ENCODE data around the gene TTC23.
A peak's percentile ranks its signal among the peaks of the same experiment; 100 is the strongest.

The TTC23 gene, protein sequence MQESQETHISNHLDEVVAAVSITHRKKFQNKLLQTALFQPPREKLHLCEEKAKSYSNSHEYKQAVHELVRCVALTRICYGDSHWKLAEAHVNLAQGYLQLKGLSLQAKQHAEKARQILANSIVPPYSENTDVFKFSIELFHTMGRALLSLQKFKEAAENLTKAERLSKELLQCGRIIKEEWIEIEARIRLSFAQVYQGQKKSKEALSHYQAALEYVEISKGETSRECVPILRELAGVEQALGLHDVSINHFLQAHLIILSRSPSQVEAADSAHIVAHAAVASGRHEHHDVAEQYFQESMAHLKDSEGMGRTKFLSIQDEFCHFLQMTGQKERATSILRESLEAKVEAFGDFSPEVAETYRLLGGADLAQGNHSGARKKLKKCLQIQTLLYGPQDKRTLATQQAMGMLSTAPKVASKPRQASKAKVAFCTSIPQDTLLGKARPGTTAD

DNA sequence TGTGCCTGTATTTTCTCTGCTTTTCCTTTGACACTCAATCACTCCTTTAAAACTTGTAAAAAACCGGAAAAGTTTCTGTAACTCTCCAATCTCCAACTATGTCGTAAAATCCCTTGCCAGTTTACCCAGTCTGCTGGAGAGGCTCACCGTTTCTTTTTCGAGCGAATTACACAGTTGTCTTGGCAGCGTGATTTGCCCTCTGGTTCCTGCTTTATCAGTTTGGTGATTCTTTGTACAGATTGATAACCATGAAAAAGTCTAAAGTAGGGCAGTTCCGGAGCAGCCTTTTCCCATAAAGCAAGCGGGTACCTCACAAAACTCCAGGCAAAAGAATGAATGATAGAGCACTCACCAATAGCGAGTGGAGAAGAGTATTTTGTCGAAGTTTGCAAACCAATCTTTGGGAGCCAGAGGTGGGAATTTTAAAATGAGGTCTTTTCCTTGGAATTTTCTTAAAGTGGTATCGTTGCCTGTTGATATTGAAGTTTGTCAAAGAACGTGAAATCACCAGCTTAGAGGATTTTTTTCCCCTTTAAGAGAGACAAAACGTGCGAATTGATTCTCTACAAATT, at the start of gene TTC23:
Gene TTC23 (minus strand): TSS at position 312 of the 572 bp plus-strand sequence. CDS start 20,869 bp downstream, outside the sequence.
- DNase-seq (ENCODE audit: low read depth), result no peak

- no peak for DNase-seq (ENCODE audit: low read depth)
These were observed 47.0 kb upstream of the TTC23 start for GRCh38 chr15:99296386-99296785.

GRCh38 chr15:99295840-99296239, 46.5 kb upstream of the TTC23 start:
- DNase-seq (ENCODE audit: low read depth), result no peak

DNA sequence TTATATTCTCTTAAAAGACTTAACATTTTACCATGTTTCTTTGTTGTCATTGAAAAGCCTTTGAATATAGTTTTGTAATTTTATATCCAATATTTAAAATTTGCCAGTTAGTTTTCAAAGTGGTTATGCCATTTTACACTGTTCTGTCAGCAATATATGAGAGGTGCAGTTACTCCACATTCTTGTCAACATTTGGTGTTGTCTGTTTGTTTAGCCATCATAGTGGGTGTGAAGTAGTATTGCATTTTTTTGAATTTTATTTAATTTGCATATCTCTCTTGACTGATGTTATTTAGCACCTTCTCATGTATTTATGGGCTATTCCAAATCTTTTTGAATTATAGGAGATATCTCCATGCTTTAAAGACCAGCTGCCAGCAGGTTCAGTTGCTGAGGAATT, 42.3 kb upstream of the TTC23 start:
- no peak for DNase-seq (ENCODE audit: low read depth)

DNA sequence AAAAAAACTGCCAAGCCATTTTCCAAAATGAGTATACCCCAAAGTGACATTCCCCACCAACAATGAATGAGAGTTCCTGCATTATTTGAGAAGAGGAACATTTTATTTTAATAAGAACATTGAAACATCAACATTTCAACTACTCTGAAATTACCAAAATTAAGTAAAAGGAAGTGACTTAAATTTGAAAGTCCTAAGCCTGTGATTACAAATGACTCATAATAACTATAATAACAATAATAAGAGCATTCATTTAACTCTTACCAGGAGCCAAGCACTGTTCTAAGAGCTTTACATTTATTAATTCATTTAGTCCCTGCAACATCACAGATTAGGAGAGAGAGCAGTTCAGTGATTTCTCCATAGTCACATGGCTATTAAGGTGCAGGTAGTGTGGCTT, 34.3 kb upstream of the TTC23 start:
- DNase-seq (ENCODE audit: low read depth), result no peak

DNA sequence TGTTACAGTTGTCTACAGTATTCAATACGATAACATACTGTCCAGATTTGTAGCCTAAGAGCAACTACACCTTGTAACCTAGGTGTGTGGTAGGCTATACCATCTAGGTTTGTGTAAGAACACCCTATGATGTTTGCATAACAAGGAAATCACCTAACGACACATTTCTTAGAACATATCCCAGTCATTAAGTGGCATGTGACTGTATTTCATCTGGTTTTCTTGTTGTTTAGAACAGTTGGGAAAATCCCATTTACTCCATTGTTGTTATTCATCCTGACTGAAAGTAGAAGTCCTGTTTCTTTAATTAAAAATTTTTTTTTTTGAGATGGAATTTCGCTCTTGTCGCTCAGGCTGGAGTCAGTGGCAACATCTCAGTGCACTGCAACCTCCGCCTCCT, 33.2 kb upstream of the TTC23 start:
- DNase-seq (ENCODE audit: low read depth), result no peak

- DNase-seq (ENCODE audit: low read depth), result no peak
These were observed 32.7 kb upstream of the TTC23 start for GRCh38 chr15:99282121-99282520.

GRCh38 chr15:99279827-99280226, 30.4 kb upstream of the TTC23 start:
- no peak for DNase-seq (ENCODE audit: low read depth)

DNA sequence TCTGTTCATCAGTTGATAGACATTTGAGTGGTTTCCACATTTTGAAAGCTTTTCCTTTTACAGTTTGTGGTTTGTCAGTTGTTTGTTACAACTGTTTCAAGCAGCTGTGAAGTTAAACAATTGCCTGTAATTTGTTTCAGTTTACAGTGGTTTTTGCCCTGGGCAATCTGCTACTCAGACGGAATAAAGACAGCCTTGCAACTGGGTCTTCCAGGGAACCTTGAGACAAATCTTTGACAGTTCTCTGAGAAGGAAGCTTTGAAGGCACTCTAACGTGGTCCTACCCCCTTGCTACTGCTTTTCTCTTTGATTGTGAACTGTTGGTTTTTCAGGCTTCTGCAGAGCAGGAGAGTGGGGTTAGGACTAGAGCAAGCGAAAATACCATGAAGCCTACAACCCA, 29.9 kb upstream of the TTC23 start:
- no peak for DNase-seq (ENCODE audit: low read depth)

DNA sequence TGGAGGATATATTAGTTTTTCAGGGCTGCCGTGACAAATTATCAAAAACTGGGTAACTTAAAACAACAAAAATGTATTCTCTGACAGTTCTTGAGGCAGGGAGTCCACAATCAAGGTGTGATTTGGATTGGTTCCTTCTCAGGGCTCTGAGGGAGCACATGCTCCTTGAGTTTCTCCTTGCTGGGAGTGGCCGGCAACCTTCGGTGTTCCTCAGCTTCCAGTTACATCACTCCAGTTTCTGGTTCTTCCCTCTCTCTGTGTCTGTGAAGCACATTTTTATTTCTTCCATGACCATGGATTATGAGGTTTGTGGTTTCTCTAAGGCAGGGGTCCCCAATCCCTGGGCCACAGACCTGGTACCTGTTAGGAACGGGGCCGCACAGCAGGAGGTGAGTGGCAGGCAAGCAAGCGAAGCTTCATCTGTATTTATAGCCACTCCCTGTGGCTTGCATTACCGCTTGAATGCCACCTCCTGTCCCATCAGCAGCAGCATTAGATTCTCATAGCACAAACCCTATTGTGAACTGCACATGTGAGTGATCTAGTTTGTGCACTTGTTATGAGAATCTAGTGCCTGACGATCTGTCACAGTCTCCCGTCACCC, 26.2 kb upstream of the TTC23 start:
- no peak for DNase-seq (ENCODE audit: low read depth)

- no peak for DNase-seq (ENCODE audit: low read depth)
These were observed 25.7 kb upstream of the TTC23 start for GRCh38 chr15:99275061-99275460.

- no peak for DNase-seq (ENCODE audit: low read depth)
These were observed 24.4 kb upstream of the TTC23 start for GRCh38 chr15:99273801-99274200.

GRCh38 chr15:99268431-99268830, 19.1 kb upstream of the TTC23 start:
- DNase-seq (ENCODE audit: low read depth), result no peak

- DNase-seq (ENCODE audit: low read depth), result no peak
These were observed 18.6 kb upstream of the TTC23 start for GRCh38 chr15:99267957-99268356.

GRCh38 chr15:99265541-99266070, 16.2 kb upstream of the TTC23 start:
- DNase-seq (ENCODE audit: low read depth), result no peak

GRCh38 chr15:99264125-99264524, 14.7 kb upstream of the TTC23 start:
- DNase-seq (ENCODE audit: low read depth), result no peak

- DNase-seq (ENCODE audit: low read depth), result no peak
These were observed 7.8 kb upstream of the TTC23 start for GRCh38 chr15:99257107-99257750.

- DNase-seq (ENCODE audit: low read depth), result no peak
These were observed 4.2 kb upstream of the TTC23 start for GRCh38 chr15:99253381-99254090.

DNA sequence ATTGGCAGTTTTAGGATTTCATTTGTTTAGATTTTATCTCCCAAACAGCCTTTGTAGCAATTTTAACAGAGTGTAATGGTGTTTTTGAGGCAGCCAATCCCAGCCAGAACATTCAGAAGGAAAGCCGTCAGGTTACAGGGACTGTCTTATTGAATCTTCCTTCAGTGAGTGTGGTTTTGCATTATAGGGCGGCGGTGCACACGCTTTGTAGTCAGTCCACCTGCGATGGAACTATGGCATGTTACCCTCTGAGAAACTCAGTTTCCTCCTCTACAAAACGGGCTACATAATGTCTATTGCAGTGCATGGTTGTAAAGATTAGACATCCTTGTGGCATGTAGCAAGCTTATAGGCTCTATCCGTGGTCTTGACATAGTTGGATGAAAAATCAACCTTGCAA, 2.9 kb upstream of the TTC23 start:
- DNase-seq (ENCODE audit: low read depth), result no peak

DNA sequence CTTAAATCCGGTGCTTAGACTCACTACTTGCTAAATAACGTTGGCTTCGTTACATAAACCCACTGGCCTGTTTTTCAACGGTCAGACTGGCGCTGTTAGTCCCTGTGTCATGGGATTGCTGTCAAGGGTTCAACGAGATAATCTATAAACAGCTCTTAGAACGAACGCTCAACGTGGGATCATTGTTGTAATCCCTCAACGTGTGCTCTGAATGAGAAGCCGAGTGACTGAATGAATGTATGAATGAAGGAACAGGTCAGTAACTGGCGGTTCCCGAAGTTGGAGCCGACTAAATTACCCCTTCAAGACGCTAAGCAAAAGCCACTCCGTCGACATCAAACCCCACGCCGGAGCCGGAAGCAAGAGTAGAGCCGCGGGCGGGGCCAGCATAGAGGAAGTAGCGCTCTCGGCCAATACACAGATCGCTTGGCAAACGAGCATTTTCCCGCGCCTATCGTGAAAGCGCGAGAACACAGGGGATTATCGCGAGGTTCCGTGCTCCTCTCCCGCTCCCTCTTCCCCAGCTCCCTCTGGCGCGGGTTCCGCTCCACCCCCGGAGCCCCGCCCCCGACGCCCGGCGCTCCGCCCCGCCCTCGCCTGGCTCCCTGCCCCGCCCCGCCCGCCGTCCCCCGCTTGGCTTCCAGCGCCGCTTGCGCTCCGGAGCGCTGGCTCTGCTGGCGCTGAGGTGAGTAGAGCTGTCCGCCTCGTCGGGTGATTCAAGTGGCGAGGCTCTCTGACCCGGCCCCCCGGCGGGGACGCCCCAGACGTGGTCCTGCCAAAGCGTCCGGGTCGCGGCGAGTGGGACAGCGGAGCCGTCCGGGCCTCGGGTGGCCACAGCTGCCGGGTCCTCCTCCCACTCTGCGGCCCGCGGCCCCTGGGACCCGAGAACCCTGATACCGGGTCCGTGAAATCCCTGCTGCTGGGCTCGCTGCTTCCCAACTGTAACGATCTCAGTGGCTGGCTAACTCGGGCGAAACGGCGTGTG, 1.8 kb upstream of the TTC23 start, which contains the start of gene LRRC28:
Gene LRRC28 (plus strand): TSS at position 625 of the 985 bp plus-strand sequence. CDS start 4,477 bp downstream, outside the sequence.
- DNase-seq (ENCODE audit: low read depth), result peak; percentile 89

DNA sequence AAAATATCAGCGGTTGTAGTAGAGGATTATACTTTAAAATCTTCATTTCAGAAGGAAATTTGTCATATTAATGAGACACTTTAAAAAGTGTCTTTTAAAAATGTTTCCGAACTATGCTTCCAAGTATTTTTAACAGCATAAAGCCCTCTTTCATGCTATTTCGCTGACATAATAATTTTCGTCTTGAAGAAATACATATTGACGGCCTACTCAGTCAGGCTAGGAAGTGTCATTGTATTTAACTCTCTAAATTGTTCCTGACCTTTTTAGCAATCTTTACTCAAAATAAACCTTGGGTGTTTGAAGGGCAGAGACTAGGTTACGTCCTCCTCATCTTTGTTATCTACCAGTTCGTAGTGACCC, 1.1 kb upstream of the TTC23 start:
- DNase-seq (ENCODE audit: low read depth), result no peak
